GM23338 (cell line): Measurements from ENCODE around the gene TP53BP1. TPM values are rescaled to one million over a fixed set of nuclear protein-coding genes. Genes with fewer than 3 reads are reported as not detected.

Experiments
- ATAC-seq: fragments of 200-7000 bp; cut with Tn5 transposase; 3 replicates; pipeline ENCODE4 v1.9.1; 2020
- DNase-seq: peaks from one replicate; pipeline ENCODE4 v3.0.0-alpha.2; 2015; ENCODE audit warnings: low spot score
- H2AFZ ChIP-seq: fragments of 200-600 bp; sonication (generic); 2 replicates; pipeline ENCODE4 v1.8.0; 2016; ENCODE audit warnings: antibody characterized with exemption, mild to moderate bottlenecking, moderate library complexity
- H3F3A ChIP-seq: fragments of 200-600 bp; sonication (generic); replicated peaks from 2 replicates; pipeline ENCODE4 v1.8.0; 2017; ENCODE audit warnings: antibody characterized with exemption, mixed run types, low read depth
- H3K27ac ChIP-seq: fragments of 200-600 bp; sonication (generic); 2 replicates; pipeline ENCODE4 v1.6.1; 2016; ENCODE audit warnings: low read depth
- H3K27me3 ChIP-seq: fragments of 200-600 bp; sonication (generic); 2 replicates; pipeline ENCODE4 v1.8.0; 2016; ENCODE audit warnings: mild to moderate bottlenecking, mixed run types, moderate library complexity; ENCODE audit not compliant: insufficient read depth
- H3K36me3 ChIP-seq: fragments of 200-600 bp; sonication (generic); 2 replicates; pipeline ENCODE4 v1.8.0; 2016; ENCODE audit warnings: mild to moderate bottlenecking; ENCODE audit not compliant: insufficient read depth
- H3K4me1 ChIP-seq: fragments of 200-600 bp; sonication (generic); 2 replicates; pipeline ENCODE4 v1.8.0; 2016; ENCODE audit warnings: mild to moderate bottlenecking, moderate library complexity; ENCODE audit not compliant: insufficient read depth
- H3K4me2 ChIP-seq: fragments of 200-600 bp; sonication (generic); 2 replicates; pipeline ENCODE4 v1.7.1; 2017; ENCODE audit warnings: mixed run types
- H3K4me3 ChIP-seq: fragments of 200-600 bp; sonication (generic); 2 replicates; pipeline ENCODE4 v1.6.1; 2016; ENCODE audit warnings: mixed run types
- H3K79me2 ChIP-seq: fragments of 200-600 bp; sonication (generic); replicated peaks from 2 replicates; pipeline ENCODE4 v1.8.0; 2017; ENCODE audit warnings: mild to moderate bottlenecking; ENCODE audit not compliant: insufficient read depth
- H3K9me2 ChIP-seq: fragments of 200-600 bp; sonication (generic); 2 replicates; pipeline ENCODE4 v1.8.0; 2017; ENCODE audit not compliant: insufficient read depth
- H4K20me1 ChIP-seq: fragments of 200-600 bp; sonication (generic); replicated peaks from 2 replicates; pipeline ENCODE4 v1.8.0; 2017; ENCODE audit warnings: mild to moderate bottlenecking; ENCODE audit not compliant: insufficient read depth
- H3K27ac Mint-ChIP-seq: 2 replicates; pipeline ENCODE4 v1.8.0; 2020; ENCODE audit warnings: inconsistent platforms, mild to moderate bottlenecking, moderate library complexity, mixed read lengths
- H3K27me3 Mint-ChIP-seq: 3 replicates; pipeline ENCODE4 v1.8.0; 2022; ENCODE audit warnings: low read depth, mild to moderate bottlenecking, moderate library complexity, mixed read lengths, inconsistent platforms; ENCODE audit not compliant: insufficient read depth, poor library complexity
- H3K36me3 Mint-ChIP-seq: 3 replicates; pipeline ENCODE4 v1.8.0; 2021; ENCODE audit warnings: low read depth, mild to moderate bottlenecking, inconsistent platforms, moderate library complexity, mixed read lengths
- H3K4me1 Mint-ChIP-seq: 3 replicates; pipeline ENCODE4 v1.8.0; 2020; ENCODE audit warnings: mild to moderate bottlenecking, inconsistent platforms, mixed read lengths
- H3K4me3 Mint-ChIP-seq: 3 replicates; pipeline ENCODE4 v1.8.0; 2021; ENCODE audit warnings: moderate library complexity, mild to moderate bottlenecking, inconsistent platforms, mixed read lengths
- H3K9me3 Mint-ChIP-seq: 3 replicates; pipeline ENCODE4 v1.8.0; 2020; ENCODE audit warnings: moderate library complexity, mild to moderate bottlenecking, inconsistent platforms, mixed read lengths
- CREB1 ChIP-seq: fragments of 250-450 bp; sonication (Bioruptor Pico); IDR thresholded peaks from 2 replicates; pipeline ENCODE4 v1.5.0; 2020; ENCODE audit warnings: low read depth, mild to moderate bottlenecking, moderate library complexity
- EZH2 ChIP-seq: fragments of 200-600 bp; sonication (generic); IDR thresholded peaks from one replicate; pipeline ENCODE4 v1.8.0; 2017; ENCODE audit warnings: antibody characterized with exemption, mild to moderate bottlenecking, low read depth; ENCODE audit not compliant: unreplicated experiment
- EZH2phosphoT487 ChIP-seq: fragments of 200-600 bp; sonication (generic); IDR thresholded peaks from one replicate; pipeline ENCODE4 v1.8.1; 2018; ENCODE audit warnings: antibody characterized with exemption; ENCODE audit not compliant: unreplicated experiment
- NANOG ChIP-seq: IDR thresholded peaks from 2 replicates; pipeline ENCODE4 v1.6.1; 2016; ENCODE audit warnings: antibody characterized with exemption, borderline replicate concordance
- POLR2AphosphoS5 ChIP-seq: IDR thresholded peaks from 2 replicates; pipeline ENCODE4 v1.6.1; 2016; ENCODE audit warnings: antibody characterized with exemption, low read depth
- ZNF331 ChIP-seq: fragments of 250-450 bp; sonication (Bioruptor Pico); IDR thresholded peaks from 2 replicates; pipeline ENCODE4 v1.5.0; 2020; ENCODE audit warnings: low read depth, mild to moderate bottlenecking, moderate library complexity
- polyA plus RNA-seq: library from polyadenylated mRNA; unstranded; fragments of >200 nt; fragmentation: Nextera tagmentation; extraction: Ambion mirVana; gene quantifications from 2 replicates; pipeline ENCODE4 v1.2.1, GENCODE V29; 2016
- total RNA-seq: library from RNA; depleted of rRNA; stranded (reverse); fragments of >200 nt; shearing (Covaris generic); gene quantifications from 2 replicates; pipeline ENCODE4 v1.2.3, GENCODE V29; 2014
- TF ChIP-seq, protein P1 (sequence below): IDR thresholded peaks from one replicate; pipeline ENCODE4 v1.6.1; 2018; ENCODE audit warnings: antibody characterized with exemption; ENCODE audit not compliant: unreplicated experiment
- TF ChIP-seq, protein P2 (sequence below), 2 experiments: fragments of 200-600 bp in 1 of 2; sonication (generic) in 1 of 2; conservative IDR thresholded peaks; 2 replicates each; pipeline versions ENCODE4 v1.5.1 to v1.6.1; 2016 to 2017; ENCODE audit warnings: antibody characterized with exemption in 2 of 2, low read depth in 2 of 2, mild to moderate bottlenecking in 2 of 2, moderate library complexity in 1 of 2
- TF ChIP-seq, protein P3 (sequence below): IDR thresholded peaks from 2 replicates; pipeline ENCODE4 v1.6.1; 2016; ENCODE audit warnings: antibody characterized with exemption
- TF ChIP-seq, protein P4 (sequence below): fragments of 250-450 bp; sonication (Bioruptor Pico); IDR thresholded peaks from 2 replicates; pipeline ENCODE4 v1.5.0; 2020; ENCODE audit warnings: mild to moderate bottlenecking, moderate library complexity

TP53BP1 gene
- total and polyA plus RNA-seq, 2 experiments from 2014 or later = 17.7 to 81.3 TPM

DNA sequence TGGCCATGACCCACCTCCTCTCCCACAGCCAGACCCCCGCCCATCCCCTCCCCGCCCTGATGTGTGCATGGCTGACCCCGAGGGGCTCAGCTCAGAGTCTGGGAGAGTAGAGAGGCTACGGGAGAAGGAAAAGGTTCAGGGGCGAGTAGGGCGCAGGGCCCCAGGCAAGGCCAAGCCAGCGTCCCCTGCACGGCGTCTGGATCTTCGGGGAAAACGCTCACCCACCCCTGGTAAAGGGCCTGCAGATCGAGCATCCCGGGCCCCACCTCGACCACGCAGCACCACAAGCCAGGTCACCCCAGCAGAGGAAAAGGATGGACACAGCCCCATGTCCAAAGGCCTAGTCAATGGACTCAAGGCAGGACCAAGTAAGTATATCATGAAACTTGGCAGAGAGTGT, 36.2 kb upstream of the TP53BP1 start:
- H3K4me1 Mint-ChIP-seq = peaks cover 28% of the 10 kb centered on the region
- ATAC-seq (no peak), DNase-seq (no peak)
- Histone ChIP-seq H3K27ac (no peak overlapping the region), H3F3A (no peaks in the 10 kb centered on the region), H3K79me2 (no peaks in the 10 kb centered on the region), H3K27me3 (no peaks in the 10 kb centered on the region), H3K4me1 (peaks cover 8% of the 10 kb centered on the region; the same call in 1 of the 2 replicates), H2AFZ (no peak overlapping the region), H3K4me3 (no peak overlapping the region), H3K4me2 (no peak overlapping the region), H4K20me1 (no peaks in the 10 kb centered on the region), H3K36me3 (no peaks in the 10 kb centered on the region), H3K9me2 (no peaks in the 10 kb centered on the region)
- no peak overlapping the region for H3K27ac Mint-ChIP-seq
- peaks cover 14% of the 10 kb centered on the region for H3K36me3 Mint-ChIP-seq
- H3K9me3 Mint-ChIP-seq = peaks cover 7% of the 10 kb centered on the region; the same call in 2 of the 3 replicates
- H3K4me3 Mint-ChIP-seq = no peak overlapping the region
- peaks cover 6% of the 10 kb centered on the region for H3K27me3 Mint-ChIP-seq
- TF ChIP-seq, protein P1, sequence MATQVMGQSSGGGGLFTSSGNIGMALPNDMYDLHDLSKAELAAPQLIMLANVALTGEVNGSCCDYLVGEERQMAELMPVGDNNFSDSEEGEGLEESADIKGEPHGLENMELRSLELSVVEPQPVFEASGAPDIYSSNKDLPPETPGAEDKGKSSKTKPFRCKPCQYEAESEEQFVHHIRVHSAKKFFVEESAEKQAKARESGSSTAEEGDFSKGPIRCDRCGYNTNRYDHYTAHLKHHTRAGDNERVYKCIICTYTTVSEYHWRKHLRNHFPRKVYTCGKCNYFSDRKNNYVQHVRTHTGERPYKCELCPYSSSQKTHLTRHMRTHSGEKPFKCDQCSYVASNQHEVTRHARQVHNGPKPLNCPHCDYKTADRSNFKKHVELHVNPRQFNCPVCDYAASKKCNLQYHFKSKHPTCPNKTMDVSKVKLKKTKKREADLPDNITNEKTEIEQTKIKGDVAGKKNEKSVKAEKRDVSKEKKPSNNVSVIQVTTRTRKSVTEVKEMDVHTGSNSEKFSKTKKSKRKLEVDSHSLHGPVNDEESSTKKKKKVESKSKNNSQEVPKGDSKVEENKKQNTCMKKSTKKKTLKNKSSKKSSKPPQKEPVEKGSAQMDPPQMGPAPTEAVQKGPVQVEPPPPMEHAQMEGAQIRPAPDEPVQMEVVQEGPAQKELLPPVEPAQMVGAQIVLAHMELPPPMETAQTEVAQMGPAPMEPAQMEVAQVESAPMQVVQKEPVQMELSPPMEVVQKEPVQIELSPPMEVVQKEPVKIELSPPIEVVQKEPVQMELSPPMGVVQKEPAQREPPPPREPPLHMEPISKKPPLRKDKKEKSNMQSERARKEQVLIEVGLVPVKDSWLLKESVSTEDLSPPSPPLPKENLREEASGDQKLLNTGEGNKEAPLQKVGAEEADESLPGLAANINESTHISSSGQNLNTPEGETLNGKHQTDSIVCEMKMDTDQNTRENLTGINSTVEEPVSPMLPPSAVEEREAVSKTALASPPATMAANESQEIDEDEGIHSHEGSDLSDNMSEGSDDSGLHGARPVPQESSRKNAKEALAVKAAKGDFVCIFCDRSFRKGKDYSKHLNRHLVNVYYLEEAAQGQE = no peak
- no peak for TF ChIP-seq CREB1
- TF ChIP-seq NANOG = no peak
- no peak for TF ChIP-seq EZH2
- TF ChIP-seq, protein P2, sequence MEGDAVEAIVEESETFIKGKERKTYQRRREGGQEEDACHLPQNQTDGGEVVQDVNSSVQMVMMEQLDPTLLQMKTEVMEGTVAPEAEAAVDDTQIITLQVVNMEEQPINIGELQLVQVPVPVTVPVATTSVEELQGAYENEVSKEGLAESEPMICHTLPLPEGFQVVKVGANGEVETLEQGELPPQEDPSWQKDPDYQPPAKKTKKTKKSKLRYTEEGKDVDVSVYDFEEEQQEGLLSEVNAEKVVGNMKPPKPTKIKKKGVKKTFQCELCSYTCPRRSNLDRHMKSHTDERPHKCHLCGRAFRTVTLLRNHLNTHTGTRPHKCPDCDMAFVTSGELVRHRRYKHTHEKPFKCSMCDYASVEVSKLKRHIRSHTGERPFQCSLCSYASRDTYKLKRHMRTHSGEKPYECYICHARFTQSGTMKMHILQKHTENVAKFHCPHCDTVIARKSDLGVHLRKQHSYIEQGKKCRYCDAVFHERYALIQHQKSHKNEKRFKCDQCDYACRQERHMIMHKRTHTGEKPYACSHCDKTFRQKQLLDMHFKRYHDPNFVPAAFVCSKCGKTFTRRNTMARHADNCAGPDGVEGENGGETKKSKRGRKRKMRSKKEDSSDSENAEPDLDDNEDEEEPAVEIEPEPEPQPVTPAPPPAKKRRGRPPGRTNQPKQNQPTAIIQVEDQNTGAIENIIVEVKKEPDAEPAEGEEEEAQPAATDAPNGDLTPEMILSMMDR (conservative IDR thresholded peaks at IDR 0.05; ENCODE audit: low read depth in 2 of 2) = no peak
- TF ChIP-seq, protein P3, sequence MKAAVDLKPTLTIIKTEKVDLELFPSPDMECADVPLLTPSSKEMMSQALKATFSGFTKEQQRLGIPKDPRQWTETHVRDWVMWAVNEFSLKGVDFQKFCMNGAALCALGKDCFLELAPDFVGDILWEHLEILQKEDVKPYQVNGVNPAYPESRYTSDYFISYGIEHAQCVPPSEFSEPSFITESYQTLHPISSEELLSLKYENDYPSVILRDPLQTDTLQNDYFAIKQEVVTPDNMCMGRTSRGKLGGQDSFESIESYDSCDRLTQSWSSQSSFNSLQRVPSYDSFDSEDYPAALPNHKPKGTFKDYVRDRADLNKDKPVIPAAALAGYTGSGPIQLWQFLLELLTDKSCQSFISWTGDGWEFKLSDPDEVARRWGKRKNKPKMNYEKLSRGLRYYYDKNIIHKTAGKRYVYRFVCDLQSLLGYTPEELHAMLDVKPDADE = no peak
- TF ChIP-seq EZH2phosphoT487 = no peak
- TF ChIP-seq, protein P4, sequence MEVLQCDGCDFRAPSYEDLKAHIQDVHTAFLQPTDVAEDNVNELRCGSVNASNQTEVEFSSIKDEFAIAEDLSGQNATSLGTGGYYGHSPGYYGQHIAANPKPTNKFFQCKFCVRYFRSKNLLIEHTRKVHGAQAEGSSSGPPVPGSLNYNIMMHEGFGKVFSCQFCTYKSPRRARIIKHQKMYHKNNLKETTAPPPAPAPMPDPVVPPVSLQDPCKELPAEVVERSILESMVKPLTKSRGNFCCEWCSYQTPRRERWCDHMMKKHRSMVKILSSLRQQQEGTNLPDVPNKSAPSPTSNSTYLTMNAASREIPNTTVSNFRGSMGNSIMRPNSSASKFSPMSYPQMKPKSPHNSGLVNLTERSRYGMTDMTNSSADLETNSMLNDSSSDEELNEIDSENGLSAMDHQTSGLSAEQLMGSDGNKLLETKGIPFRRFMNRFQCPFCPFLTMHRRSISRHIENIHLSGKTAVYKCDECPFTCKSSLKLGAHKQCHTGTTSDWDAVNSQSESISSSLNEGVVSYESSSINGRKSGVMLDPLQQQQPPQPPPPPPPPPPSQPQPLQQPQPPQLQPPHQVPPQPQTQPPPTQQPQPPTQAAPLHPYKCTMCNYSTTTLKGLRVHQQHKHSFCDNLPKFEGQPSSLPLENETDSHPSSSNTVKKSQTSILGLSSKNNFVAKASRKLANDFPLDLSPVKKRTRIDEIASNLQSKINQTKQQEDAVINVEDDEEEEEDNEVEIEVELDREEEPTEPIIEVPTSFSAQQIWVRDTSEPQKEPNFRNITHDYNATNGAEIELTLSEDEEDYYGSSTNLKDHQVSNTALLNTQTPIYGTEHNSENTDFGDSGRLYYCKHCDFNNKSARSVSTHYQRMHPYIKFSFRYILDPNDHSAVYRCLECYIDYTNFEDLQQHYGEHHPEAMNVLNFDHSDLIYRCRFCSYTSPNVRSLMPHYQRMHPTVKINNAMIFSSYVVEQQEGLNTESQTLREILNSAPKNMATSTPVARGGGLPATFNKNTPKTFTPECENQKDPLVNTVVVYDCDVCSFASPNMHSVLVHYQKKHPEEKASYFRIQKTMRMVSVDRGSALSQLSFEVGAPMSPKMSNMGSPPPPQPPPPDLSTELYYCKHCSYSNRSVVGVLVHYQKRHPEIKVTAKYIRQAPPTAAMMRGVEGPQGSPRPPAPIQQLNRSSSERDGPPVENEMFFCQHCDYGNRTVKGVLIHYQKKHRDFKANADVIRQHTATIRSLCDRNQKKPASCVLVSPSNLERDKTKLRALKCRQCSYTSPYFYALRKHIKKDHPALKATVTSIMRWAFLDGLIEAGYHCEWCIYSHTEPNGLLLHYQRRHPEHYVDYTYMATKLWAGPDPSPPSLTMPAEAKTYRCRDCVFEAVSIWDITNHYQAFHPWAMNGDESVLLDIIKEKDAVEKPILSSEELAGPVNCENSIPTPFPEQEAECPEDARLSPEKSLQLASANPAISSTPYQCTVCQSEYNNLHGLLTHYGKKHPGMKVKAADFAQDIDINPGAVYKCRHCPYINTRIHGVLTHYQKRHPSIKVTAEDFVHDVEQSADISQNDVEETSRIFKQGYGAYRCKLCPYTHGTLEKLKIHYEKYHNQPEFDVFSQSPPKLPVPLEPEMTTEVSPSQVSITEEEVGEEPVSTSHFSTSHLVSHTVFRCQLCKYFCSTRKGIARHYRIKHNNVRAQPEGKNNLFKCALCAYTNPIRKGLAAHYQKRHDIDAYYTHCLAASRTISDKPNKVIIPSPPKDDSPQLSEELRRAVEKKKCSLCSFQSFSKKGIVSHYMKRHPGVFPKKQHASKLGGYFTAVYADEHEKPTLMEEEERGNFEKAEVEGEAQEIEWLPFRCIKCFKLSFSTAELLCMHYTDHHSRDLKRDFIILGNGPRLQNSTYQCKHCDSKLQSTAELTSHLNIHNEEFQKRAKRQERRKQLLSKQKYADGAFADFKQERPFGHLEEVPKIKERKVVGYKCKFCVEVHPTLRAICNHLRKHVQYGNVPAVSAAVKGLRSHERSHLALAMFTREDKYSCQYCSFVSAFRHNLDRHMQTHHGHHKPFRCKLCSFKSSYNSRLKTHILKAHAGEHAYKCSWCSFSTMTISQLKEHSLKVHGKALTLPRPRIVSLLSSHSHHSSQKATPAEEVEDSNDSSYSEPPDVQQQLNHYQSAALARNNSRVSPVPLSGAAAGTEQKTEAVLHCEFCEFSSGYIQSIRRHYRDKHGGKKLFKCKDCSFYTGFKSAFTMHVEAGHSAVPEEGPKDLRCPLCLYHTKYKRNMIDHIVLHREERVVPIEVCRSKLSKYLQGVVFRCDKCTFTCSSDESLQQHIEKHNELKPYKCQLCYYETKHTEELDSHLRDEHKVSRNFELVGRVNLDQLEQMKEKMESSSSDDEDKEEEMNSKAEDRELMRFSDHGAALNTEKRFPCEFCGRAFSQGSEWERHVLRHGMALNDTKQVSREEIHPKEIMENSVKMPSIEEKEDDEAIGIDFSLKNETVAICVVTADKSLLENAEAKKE (CRISPR knock-in tag) = no peak
- no peak for TF ChIP-seq POLR2AphosphoS5
- TF ChIP-seq ZNF331 = no peak
